ENCODE measurements around the gene IL11RA. TPM values are rescaled to one million over a fixed set of nuclear protein-coding genes. Genes with fewer than 3 reads are reported as not detected.

IL11RA gene
- total and polyA plus RNA-seq, 9 of the 15 experiments (the other 6 are each of a cell fraction or from before 2014, with no cell fraction given), result 0.11 to 5.8 (median 2.8) TPM

DNA sequence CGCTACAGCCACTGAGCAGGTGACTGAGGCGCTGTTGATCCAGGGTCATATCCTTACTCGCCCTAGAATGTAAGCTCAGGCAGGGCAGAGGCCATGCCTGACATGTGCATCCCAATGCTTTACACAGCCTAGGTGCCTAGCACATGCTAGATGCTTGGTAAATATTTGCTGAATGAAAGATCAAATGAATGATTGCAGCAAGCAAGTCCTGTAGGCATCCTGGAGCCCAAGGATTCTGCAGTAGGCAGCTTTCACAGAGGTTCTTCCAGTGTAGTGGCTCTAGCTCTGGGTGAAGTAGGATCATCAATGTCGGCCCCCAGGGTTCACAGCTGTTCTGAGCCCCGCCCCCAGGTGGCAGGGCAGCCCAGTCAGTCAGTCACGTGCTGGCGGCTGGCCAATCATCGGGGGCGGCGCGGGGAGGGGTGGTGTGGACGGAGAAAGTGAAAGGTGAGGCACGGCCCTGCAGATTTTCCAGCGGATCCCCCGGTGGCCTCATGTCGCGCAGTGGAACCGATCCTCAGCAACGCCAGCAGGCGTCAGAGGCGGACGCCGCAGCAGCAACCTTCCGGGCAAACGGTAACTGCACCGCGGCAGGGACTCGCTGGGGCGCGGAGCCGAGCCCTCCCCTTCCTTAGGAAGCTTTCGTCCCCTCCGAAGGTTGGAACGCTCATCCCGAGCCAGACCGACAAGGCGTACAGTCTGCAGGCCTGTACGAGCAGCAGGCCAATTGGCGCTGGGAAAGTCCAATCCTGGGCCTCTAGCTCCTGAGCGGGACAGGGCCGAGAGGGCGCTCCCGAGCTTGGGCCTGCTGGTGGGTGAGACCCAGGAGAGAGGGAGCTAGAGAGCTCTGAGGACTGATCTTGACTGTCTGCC lies 5.5 kb upstream of the IL11RA start, which contains the start of gene GALT (continued):
- TF ChIP-seq, protein P1, sequence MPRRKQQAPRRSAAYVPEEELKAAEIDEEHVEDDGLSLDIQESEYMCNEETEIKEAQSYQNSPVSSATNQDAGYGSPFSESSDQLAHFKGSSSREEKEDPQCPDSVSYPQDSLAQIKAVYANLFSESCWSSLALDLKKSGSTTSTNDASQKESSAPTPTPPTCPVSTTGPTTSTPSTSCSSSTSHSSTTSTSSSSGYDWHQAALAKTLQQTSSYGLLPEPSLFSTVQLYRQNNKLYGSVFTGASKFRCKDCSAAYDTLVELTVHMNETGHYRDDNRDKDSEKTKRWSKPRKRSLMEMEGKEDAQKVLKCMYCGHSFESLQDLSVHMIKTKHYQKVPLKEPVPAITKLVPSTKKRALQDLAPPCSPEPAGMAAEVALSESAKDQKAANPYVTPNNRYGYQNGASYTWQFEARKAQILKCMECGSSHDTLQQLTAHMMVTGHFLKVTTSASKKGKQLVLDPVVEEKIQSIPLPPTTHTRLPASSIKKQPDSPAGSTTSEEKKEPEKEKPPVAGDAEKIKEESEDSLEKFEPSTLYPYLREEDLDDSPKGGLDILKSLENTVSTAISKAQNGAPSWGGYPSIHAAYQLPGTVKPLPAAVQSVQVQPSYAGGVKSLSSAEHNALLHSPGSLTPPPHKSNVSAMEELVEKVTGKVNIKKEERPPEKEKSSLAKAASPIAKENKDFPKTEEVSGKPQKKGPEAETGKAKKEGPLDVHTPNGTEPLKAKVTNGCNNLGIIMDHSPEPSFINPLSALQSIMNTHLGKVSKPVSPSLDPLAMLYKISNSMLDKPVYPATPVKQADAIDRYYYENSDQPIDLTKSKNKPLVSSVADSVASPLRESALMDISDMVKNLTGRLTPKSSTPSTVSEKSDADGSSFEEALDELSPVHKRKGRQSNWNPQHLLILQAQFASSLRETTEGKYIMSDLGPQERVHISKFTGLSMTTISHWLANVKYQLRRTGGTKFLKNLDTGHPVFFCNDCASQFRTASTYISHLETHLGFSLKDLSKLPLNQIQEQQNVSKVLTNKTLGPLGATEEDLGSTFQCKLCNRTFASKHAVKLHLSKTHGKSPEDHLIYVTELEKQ (CRISPR knock-in tag; IDR thresholded peaks at IDR 0.05), result no peak
- no peak for TF ChIP-seq HLTF (IDR thresholded peaks at IDR 0.05)
- peak; percentile 77 for TF ChIP-seq FOS (IDR thresholded peaks at IDR 0.05; ENCODE audit: extremely low read depth, insufficient read length)
- TF ChIP-seq, protein P2, sequence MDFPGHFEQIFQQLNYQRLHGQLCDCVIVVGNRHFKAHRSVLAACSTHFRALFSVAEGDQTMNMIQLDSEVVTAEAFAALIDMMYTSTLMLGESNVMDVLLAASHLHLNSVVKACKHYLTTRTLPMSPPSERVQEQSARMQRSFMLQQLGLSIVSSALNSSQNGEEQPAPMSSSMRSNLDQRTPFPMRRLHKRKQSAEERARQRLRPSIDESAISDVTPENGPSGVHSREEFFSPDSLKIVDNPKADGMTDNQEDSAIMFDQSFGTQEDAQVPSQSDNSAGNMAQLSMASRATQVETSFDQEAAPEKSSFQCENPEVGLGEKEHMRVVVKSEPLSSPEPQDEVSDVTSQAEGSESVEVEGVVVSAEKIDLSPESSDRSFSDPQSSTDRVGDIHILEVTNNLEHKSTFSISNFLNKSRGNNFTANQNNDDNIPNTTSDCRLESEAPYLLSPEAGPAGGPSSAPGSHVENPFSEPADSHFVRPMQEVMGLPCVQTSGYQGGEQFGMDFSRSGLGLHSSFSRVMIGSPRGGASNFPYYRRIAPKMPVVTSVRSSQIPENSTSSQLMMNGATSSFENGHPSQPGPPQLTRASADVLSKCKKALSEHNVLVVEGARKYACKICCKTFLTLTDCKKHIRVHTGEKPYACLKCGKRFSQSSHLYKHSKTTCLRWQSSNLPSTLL (IDR thresholded peaks at IDR 0.05), result no peak
- no peak for TF ChIP-seq SAFB (IDR thresholded peaks at IDR 0.05; ENCODE audit: borderline replicate concordance, low read depth, low read length)
- no peak for TF ChIP-seq NFE2 (IDR thresholded peaks at IDR 0.05; ENCODE audit: low read depth)
- TF ChIP-seq, protein P3, sequence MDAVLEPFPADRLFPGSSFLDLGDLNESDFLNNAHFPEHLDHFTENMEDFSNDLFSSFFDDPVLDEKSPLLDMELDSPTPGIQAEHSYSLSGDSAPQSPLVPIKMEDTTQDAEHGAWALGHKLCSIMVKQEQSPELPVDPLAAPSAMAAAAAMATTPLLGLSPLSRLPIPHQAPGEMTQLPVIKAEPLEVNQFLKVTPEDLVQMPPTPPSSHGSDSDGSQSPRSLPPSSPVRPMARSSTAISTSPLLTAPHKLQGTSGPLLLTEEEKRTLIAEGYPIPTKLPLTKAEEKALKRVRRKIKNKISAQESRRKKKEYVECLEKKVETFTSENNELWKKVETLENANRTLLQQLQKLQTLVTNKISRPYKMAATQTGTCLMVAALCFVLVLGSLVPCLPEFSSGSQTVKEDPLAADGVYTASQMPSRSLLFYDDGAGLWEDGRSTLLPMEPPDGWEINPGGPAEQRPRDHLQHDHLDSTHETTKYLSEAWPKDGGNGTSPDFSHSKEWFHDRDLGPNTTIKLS (IDR thresholded peaks at IDR 0.05; ENCODE audit: borderline replicate concordance, low read depth), result no peak
- TF ChIP-seq, protein P4, sequence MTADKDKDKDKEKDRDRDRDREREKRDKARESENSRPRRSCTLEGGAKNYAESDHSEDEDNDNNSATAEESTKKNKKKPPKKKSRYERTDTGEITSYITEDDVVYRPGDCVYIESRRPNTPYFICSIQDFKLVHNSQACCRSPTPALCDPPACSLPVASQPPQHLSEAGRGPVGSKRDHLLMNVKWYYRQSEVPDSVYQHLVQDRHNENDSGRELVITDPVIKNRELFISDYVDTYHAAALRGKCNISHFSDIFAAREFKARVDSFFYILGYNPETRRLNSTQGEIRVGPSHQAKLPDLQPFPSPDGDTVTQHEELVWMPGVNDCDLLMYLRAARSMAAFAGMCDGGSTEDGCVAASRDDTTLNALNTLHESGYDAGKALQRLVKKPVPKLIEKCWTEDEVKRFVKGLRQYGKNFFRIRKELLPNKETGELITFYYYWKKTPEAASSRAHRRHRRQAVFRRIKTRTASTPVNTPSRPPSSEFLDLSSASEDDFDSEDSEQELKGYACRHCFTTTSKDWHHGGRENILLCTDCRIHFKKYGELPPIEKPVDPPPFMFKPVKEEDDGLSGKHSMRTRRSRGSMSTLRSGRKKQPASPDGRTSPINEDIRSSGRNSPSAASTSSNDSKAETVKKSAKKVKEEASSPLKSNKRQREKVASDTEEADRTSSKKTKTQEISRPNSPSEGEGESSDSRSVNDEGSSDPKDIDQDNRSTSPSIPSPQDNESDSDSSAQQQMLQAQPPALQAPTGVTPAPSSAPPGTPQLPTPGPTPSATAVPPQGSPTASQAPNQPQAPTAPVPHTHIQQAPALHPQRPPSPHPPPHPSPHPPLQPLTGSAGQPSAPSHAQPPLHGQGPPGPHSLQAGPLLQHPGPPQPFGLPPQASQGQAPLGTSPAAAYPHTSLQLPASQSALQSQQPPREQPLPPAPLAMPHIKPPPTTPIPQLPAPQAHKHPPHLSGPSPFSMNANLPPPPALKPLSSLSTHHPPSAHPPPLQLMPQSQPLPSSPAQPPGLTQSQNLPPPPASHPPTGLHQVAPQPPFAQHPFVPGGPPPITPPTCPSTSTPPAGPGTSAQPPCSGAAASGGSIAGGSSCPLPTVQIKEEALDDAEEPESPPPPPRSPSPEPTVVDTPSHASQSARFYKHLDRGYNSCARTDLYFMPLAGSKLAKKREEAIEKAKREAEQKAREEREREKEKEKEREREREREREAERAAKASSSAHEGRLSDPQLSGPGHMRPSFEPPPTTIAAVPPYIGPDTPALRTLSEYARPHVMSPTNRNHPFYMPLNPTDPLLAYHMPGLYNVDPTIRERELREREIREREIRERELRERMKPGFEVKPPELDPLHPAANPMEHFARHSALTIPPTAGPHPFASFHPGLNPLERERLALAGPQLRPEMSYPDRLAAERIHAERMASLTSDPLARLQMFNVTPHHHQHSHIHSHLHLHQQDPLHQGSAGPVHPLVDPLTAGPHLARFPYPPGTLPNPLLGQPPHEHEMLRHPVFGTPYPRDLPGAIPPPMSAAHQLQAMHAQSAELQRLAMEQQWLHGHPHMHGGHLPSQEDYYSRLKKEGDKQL (CRISPR knock-in tag; IDR thresholded peaks at IDR 0.05; ENCODE audit: borderline replicate concordance), result no peak
- TF ChIP-seq ZNF41 (CRISPR knock-in tag; conservative IDR thresholded peaks at IDR 0.05), result no peak
- no peak for TF ChIP-seq FUS (optimal IDR thresholded peaks at IDR 0.05; ENCODE audit: low read depth, low read length)
- TF ChIP-seq MAZ (CRISPR knock-in tag; conservative IDR thresholded peaks at IDR 0.05 in 1 of 2, IDR thresholded peaks at IDR 0.05 in 1 of 2), result peak; percentile 50 to 74; a peak in 3 of 4 replicates
- no peak for TF ChIP-seq ZNF143 (CRISPR knock-in tag; IDR thresholded peaks at IDR 0.05)
- peak; percentile 70 for TF ChIP-seq MYC (IDR thresholded peaks at IDR 0.05; ENCODE audit: low read depth, low read length)
- no peak for TF ChIP-seq MYC (CRISPR knock-in tag; IDR thresholded peaks at IDR 0.05; ENCODE audit: borderline replicate concordance, low read depth)
